ENCODE measurements around the gene KCTD6. TPM values are rescaled to one million over a fixed set of nuclear protein-coding genes. Genes with fewer than 3 reads are reported as not detected.

Gene KCTD6
- total RNA-seq, 1 experiment from 2014 or later, result 12.0 TPM

GRCh38 chr3:58524326-58524888, 32.5 kb downstream of the KCTD6 start:
- no peak for TF ChIP-seq ZFX (IDR thresholded peaks at IDR 0.05)
- no peak for TF ChIP-seq ELF1 (IDR thresholded peaks at IDR 0.05; ENCODE audit: borderline replicate concordance, low read depth)
- TF ChIP-seq, protein P1, sequence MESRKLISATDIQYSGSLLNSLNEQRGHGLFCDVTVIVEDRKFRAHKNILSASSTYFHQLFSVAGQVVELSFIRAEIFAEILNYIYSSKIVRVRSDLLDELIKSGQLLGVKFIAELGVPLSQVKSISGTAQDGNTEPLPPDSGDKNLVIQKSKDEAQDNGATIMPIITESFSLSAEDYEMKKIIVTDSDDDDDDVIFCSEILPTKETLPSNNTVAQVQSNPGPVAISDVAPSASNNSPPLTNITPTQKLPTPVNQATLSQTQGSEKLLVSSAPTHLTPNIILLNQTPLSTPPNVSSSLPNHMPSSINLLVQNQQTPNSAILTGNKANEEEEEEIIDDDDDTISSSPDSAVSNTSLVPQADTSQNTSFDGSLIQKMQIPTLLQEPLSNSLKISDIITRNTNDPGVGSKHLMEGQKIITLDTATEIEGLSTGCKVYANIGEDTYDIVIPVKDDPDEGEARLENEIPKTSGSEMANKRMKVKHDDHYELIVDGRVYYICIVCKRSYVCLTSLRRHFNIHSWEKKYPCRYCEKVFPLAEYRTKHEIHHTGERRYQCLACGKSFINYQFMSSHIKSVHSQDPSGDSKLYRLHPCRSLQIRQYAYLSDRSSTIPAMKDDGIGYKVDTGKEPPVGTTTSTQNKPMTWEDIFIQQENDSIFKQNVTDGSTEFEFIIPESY (IDR thresholded peaks at IDR 0.05; ENCODE audit: extremely low read depth, insufficient replicate concordance, low read length), result no peak
- no peak for TF ChIP-seq POLR2AphosphoS5 (IDR thresholded peaks at IDR 0.05; ENCODE audit: low read depth, low read length)
- no peak for TF ChIP-seq CEBPB (IDR thresholded peaks at IDR 0.05; ENCODE audit: low read depth)
- TF ChIP-seq RAD21 (IDR thresholded peaks at IDR 0.05; ENCODE audit: low read depth), result no peak
- TF ChIP-seq EZH2phosphoT487 (IDR thresholded peaks at IDR 0.05; ENCODE audit: borderline replicate concordance), result no peak
- TF ChIP-seq EZH2 (IDR thresholded peaks at IDR 0.05), result no peak
- no peak for TF ChIP-seq EGR1 (IDR thresholded peaks at IDR 0.05; ENCODE audit: low read depth)
- no peak for TF ChIP-seq POLR2A (IDR thresholded peaks at IDR 0.05; ENCODE audit: borderline replicate concordance, extremely low read depth, insufficient read depth, insufficient read length)
- no peak for TF ChIP-seq YY1 (IDR thresholded peaks at IDR 0.05; ENCODE audit: extremely low read depth, insufficient replicate concordance, low read depth, low read length)
- no peak for TF ChIP-seq TCF7L2 (IDR thresholded peaks at IDR 0.05; ENCODE audit: borderline replicate concordance, extremely low read depth, insufficient read depth, insufficient read length)
- TF ChIP-seq JUND (IDR thresholded peaks at IDR 0.05), result no peak
- TF ChIP-seq, protein P2, sequence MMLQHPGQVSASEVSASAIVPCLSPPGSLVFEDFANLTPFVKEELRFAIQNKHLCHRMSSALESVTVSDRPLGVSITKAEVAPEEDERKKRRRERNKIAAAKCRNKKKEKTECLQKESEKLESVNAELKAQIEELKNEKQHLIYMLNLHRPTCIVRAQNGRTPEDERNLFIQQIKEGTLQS (IDR thresholded peaks at IDR 0.05), result no peak
- no peaks in the 10 kb centered on the region for H3K36me3 ChIP-seq (ENCODE audit: control insufficient read depth in 1 of 2, insufficient read depth in 2 of 2, low read length in 2 of 2)
- intact Hi-C loops (cut with micrococcal nuclease), result no loop called here
- CTCF ChIA-PET, result no interaction called here
- ATAC-seq (no peak), DNase-seq (ENCODE audit: low read depth, low spot score) (no peak)
- no peak overlapping the region for H3K4me2 ChIP-seq (ENCODE audit: low read length)
- no peak overlapping the region for H3K9ac ChIP-seq (ENCODE audit: low read length)
- H2AFZ ChIP-seq (ENCODE audit: low read depth, low read length, poor library complexity, severe bottlenecking), result no peak overlapping the region
- no peaks in the 10 kb centered on the region for H3K9me3 ChIP-seq (ENCODE audit: control insufficient read depth in 1 of 2, insufficient read depth in 1 of 2, low read depth in 1 of 2, low read length in 2 of 2)
- no peak overlapping the region for H3K27ac ChIP-seq (ENCODE audit: low read depth, low read length)
- peaks cover 9 to 15% of the 10 kb centered on the region in 2 experiments for H3K4me1 ChIP-seq (ENCODE audit: control insufficient read depth in 1 of 2, insufficient read depth in 2 of 2, low read length in 2 of 2)
- H3K9me2 ChIP-seq (ENCODE audit: insufficient read depth), result no peaks in the 10 kb centered on the region
- H3K4me3 ChIP-seq (replicated peaks in 1 of 2; ENCODE audit: low read depth in 1 of 2, low read length in 2 of 2), result no peak overlapping the region
- no peaks in the 10 kb centered on the region for H3K27me3 ChIP-seq (ENCODE audit: insufficient read depth, low read length)
- BruUV-seq (replicated peaks), result no TSS peak
- H4K20me1 ChIP-seq (ENCODE audit: insufficient read depth), result no peaks in the 10 kb centered on the region
- POLR2A ChIA-PET, result no interaction called here
- RAD21 ChIA-PET (ENCODE audit: low non-redundant PET in 1 of 2, low total read pairs in 2 of 2, uncharacterized antibody in 2 of 2, unreplicated experiment in 2 of 2), result no interaction called here
- H3K79me2 ChIP-seq (ENCODE audit: insufficient read depth, low read length), result no peaks in the 10 kb centered on the region
